NCI-H510A (cell line): ENCODE results near the gene SLC35B2.

Experiments
- DNase-seq: peaks from one replicate; lab custom pipeline; 2025; lab: John Stamatoyannopoulos, UW

Gene SLC35B2

GRCh38 chr6:44257025-44257752 is at the start of gene SLC35B2:
Gene SLC35B2 (minus strand): TSS chr6:44257528. CDS start chr6:44257410, 118 bp downstream.
- DNase-seq, result peak; percentile 79

- DNase-seq, result no peak
Measured at GRCh38 chr6:44306710-44307109, 49.4 kb upstream of the SLC35B2 start.

GRCh38 chr6:44305200-44305725 is 47.9 kb upstream of the SLC35B2 start:
- DNase-seq, result no peak

- DNase-seq, result no peak
Measured at GRCh38 chr6:44304282-44305199, 47.2 kb upstream of the SLC35B2 start.

GRCh38 chr6:44303842-44304241 is 46.5 kb upstream of the SLC35B2 start:
- no peak for DNase-seq

- DNase-seq, result no peak
Measured at GRCh38 chr6:44302856-44303255, 45.5 kb upstream of the SLC35B2 start.

GRCh38 chr6:44301782-44302564 is 44.6 kb upstream of the SLC35B2 start:
- DNase-seq, result no peak

GRCh38 chr6:44301106-44301505 is 43.8 kb upstream of the SLC35B2 start:
- DNase-seq, result no peak

- DNase-seq, result no peak
Measured at GRCh38 chr6:44300292-44300823, 43.0 kb upstream of the SLC35B2 start.

- DNase-seq, result no peak
Measured at GRCh38 chr6:44298864-44299263, 41.5 kb upstream of the SLC35B2 start.

- DNase-seq, result no peak
Measured at GRCh38 chr6:44298055-44298803, 40.9 kb upstream of the SLC35B2 start.

- peak; percentile 39 for DNase-seq
Measured at GRCh38 chr6:44297063-44298038, 40.0 kb upstream of the SLC35B2 start.

- no peak for DNase-seq
Measured at GRCh38 chr6:44294832-44295791, 37.8 kb upstream of the SLC35B2 start.

- DNase-seq, result no peak
Measured at GRCh38 chr6:44292661-44293365, 35.5 kb upstream of the SLC35B2 start.

- DNase-seq, result no peak
Measured at GRCh38 chr6:44291841-44292240, 34.5 kb upstream of the SLC35B2 start.

- no peak for DNase-seq
Measured at GRCh38 chr6:44289726-44290260, 32.5 kb upstream of the SLC35B2 start.

- DNase-seq, result no peak
Measured at GRCh38 chr6:44286747-44287146, 29.4 kb upstream of the SLC35B2 start.

- DNase-seq, result no peak
Measured at GRCh38 chr6:44286285-44286565, 28.9 kb upstream of the SLC35B2 start.
